HG03025 (cell line): ENCODE results near the gene FLYWCH2.

Experiments used
- ATAC-seq: cut with Tn5 transposase; IDR thresholded peaks from one replicate; pipeline ENCODE4 v1.9.1; 2021; ENCODE audit warnings: mild to moderate bottlenecking, moderate library complexity; ENCODE audit not compliant: unreplicated experiment, low FRiP score

Gene FLYWCH2

DNA sequence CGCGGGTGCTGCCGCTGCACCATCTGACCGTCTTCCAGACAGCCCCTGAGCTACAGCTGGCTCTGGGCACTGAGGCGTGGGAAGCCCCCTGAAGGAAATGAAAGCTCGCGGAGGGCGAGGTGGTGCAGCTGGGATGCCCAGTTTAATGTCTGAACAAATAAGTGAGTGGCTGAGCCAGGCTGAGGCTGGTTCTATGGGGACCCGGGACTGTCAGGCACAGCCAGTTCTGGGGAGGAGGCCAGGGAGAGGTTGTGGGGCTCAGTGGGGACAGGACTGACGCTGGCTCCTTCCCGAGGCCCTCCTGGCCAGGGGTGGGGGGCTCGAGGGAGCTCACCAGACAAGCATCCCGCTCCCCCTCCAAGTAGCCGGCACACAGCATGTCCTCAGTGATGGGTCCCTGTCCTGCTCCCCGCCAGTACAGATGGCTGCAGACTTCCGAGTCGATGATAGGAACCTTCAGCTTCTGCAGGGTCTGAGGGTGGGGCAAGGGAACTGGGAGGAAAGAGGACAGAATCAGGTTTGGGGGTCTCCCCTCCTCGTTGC, 29.4 kb upstream of the FLYWCH2 start:
- ATAC-seq: no peak

DNA sequence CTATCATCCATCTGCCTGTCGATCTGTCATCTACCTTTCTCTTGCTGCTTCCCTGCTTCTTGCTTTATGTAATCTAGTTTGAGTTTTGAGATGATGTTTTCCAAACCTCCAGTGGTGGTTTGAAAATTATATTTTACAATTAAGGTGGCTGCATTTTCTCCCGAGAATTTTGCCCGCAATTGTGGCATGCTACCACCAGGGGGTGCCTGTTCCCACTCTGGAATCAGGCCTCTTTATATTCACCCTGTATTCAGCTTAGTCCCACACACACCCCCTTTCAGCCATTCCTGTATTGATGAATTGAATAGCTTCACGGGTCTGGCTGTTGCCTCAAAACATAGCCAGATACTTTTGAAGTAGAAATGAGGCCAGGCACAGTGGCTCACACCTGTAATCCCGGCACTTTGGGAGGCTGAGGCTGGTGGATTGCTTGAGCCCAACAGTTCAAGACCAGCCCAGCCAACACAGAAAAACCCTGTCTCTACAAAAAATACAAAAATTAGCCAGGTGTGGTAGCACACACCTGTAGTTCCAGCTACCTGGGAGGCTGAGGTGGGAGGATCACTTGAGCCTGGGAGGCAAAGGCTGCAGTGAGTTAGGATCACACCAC, 28.2 kb upstream of the FLYWCH2 start:
- no peak for ATAC-seq

DNA sequence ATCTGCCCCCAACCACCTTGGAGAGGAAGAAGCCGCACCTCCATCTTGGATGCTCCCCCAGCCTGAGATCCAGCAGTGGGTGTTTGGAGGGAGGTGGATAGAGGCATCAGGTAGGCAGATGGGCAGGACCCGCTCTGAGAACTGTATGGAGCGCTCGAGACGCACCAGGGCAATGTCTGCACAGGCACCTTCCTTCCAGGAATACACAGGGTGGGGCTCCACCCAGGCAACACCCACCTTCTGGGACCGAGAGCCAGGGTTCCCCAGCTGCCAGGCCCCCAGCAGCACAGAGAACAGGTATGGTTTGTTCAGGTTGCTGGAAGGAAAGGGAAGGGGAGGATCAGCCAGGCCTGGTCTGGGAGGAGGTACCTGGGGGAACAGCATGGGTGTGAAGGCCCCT, 27.5 kb upstream of the FLYWCH2 start:
- ATAC-seq: no peak

- no peak for ATAC-seq
Measured at GRCh38 chr16:2856061-2856670, 26.8 kb upstream of the FLYWCH2 start.

GRCh38 chr16:2856686-2857450, 26.1 kb upstream of the FLYWCH2 start:
- no peak for ATAC-seq

GRCh38 chr16:2857451-2858244, 25.4 kb upstream of the FLYWCH2 start, which contains the start of gene PRSS22:
TSS of gene PRSS22 (minus strand) at chr16:2858170. CDS start at chr16:2858104, 66 bp downstream.
- ATAC-seq: no peak

- no peak for ATAC-seq
Measured at GRCh38 chr16:2858245-2859025, 24.6 kb upstream of the FLYWCH2 start.

- ATAC-seq: no peak
Measured at GRCh38 chr16:2859686-2860265, 23.2 kb upstream of the FLYWCH2 start.

DNA sequence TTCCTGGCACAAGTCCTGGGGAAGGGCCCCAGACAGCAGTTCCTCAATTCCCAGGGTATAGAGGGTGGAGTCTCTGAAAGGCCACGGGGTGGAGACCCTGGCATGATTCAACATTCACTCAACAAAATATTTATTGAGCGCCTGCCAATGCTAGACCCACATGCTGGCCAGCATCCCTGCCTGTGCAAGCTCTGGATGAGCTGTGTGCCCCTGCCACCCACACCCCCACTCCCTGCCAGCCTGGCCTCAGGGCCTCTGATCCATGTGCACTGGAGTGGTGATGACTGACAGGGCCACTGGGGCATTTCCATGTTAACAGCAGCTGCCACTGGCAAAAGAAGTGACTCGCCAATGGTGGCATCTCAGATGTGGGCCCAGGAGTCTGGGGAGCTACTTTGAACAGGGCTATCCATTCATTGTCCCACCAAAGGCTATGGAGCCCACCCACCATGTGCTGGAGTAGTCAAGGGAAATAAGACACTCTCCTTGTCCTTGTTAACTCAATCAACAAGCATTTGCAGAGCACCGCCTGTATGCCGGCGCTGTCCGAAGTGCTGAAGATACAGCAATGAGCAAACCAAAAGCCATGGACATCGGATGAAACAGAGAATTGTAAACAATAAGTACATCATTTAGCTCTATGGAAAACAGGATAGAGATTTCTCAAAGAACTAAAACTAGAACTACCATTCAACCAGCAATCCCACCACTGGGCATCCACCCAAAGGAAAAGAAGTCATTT, 22.0 kb upstream of the FLYWCH2 start:
- ATAC-seq: no peak

- no peak for ATAC-seq
Measured at GRCh38 chr16:2865651-2866050, 17.4 kb upstream of the FLYWCH2 start.

GRCh38 chr16:2866431-2866830, 16.6 kb upstream of the FLYWCH2 start:
- no peak for ATAC-seq

- no peak for ATAC-seq
Measured at GRCh38 chr16:2867661-2867986, 15.4 kb upstream of the FLYWCH2 start.

- peak; percentile 78 for ATAC-seq
Measured at GRCh38 chr16:2867987-2868789, 14.8 kb upstream of the FLYWCH2 start.

GRCh38 chr16:2871926-2872325, 11.1 kb upstream of the FLYWCH2 start:
- ATAC-seq: no peak

GRCh38 chr16:2874032-2874911, 8.7 kb upstream of the FLYWCH2 start:
- no peak for ATAC-seq

DNA sequence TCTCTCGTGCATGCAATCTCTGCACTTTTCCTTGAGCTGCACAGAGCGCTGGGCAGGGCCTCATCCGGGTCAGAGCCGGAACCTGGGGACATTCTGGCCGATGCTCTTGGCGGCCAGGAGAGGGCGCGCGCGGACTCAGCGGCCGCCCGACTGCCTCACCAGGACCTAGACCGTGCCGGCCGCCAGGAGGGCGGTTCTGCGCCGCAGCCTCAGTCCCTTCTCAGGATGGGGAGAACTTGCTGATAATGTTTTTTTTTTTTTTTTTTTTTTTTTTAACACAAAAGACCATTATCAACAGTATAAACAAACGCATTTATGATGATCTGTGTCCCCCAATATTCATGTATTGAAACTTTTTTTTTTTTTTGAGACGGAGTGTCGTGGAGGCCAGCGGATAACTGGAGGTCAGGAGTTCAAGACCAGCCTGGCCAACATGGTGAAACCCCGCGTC, 8.1 kb upstream of the FLYWCH2 start:
- no peak for ATAC-seq

- no peak for ATAC-seq
Measured at GRCh38 chr16:2879854-2880508, 3.0 kb upstream of the FLYWCH2 start.
